ENCODE data around the gene FBXO33. TPM values are rescaled to one million over a fixed set of nuclear protein-coding genes. Genes with fewer than 3 reads are reported as not detected.

Gene FBXO33, protein sequence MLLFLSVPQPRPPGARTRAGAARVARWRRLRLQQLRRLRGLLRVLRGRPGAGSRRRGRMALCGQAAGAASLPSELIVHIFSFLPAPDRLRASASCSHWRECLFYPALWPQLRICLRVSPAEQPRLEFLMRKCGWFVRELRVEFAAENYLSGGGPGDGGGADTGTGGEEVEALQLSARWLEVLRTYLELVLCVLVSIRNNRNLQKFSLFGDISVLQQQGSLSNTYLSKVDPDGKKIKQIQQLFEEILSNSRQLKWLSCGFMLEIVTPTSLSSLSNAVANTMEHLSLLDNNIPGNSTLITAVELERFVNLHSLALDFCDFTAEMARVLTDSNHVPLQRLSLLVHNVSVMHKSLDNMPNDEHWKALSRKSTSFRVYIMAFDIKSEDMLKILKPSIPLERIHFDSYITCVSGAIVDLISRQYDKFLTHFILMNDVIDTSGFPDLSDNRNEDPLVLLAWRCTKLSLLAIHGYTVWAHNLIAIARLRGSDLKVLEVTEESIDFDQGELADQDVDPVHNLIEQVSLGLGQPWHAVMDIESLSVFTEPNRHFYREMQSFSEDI
- 16.7 TPM for total RNA-seq (2013)
- polyA plus RNA-seq: 10 to 100 TPM in 2 of 3 donors, 1 to 10 TPM in 1; 9.0 to 14.8 (median 14.1) TPM
- 23.9 and 28.4 TPM in 2 replicates for polyA minus RNA-seq
- total RNA-seq: 27.5 to 126 (median 83.4) reads per million in 11 experiments

DNA sequence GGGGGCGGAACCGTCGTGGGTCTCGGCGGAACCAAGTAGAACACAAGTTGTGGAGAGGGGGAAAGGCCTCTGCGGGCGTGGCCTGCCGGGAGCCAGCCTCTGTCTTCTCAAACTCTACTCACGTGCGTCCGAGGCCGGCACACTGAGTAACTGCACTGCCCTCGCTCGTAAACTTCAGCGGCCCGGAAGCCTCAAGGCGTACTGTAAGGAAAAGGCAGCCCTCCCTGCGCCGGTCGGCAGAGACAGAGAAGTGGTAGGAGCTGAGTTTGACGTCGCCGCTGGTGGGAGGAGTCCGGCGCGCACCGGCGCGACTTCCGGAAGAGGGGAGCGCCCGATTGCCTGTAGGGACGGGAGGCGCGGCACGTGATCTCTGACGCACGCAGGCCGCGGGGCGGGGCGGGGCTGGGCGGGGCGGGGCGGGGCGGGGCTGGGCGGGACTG is at the start of gene FBXO33:
Gene FBXO33, minus strand, starts transcription at position 255 of the 440 bp plus-strand sequence. CDS start 271 bp downstream, outside the sequence.
- Histone ChIP-seq H4K20me1 (ENCODE audit: insufficient read depth, low read length) (peaks cover 45% of the 10 kb centered on the region), H3K4me2 (replicated peaks; ENCODE audit: extremely low read depth, low read length, poor library complexity, severe bottlenecking) (peak within 1 kb of the TSS; percentile 97), H3K27me3 (ENCODE audit: control insufficient read depth in 2 of 2, insufficient read depth in 2 of 2, low read length in 2 of 2) (no peaks in the 10 kb centered on the region), H3K27ac (ENCODE audit: low read depth in 1 of 2, low read length in 2 of 2) (peak within 1 kb of the TSS; percentile 96 to 100), H3K4me3 (replicated peaks in 1 of 3; ENCODE audit: low read depth in 2 of 3, low read length in 3 of 3) (peak within 1 kb of the TSS; percentile 88 to 98 (median 96)), H3K79me2 (ENCODE audit: insufficient read depth, low read length) (peaks cover 46% of the 10 kb centered on the region), H3K9ac (ENCODE audit: insufficient read depth, low read length, poor library complexity, severe bottlenecking) (peak within 1 kb of the TSS; percentile 96), H2AFZ (ENCODE audit: insufficient read depth, low read depth, low read length, poor library complexity, severe bottlenecking) (peak within 1 kb of the TSS; percentile 90), H3K36me3 (replicated peaks in 1 of 2; ENCODE audit: control insufficient read depth in 1 of 2, insufficient read depth in 2 of 2, low read length in 2 of 2) (no peaks in the 10 kb centered on the region), H3K9me3 (replicated peaks in 1 of 2; ENCODE audit: control insufficient read depth in 1 of 2, insufficient read depth in 1 of 2, low read length in 2 of 2) (no peaks in the 10 kb centered on the region), H3K4me1 (ENCODE audit: control insufficient read depth in 1 of 2, insufficient read depth in 2 of 2, low read length in 2 of 2) (peaks cover 27 to 36% of the 10 kb centered on the region in 2 donors)
- peaks cover 0 to 2% of the 10 kb centered on the region in 2 donors for H3K36me3 Mint-ChIP-seq
- peak within 1 kb of the TSS; percentile 100 for H3K27ac Mint-ChIP-seq
- peak within 1 kb of the TSS; percentile 98 to 99 for H3K4me3 Mint-ChIP-seq
- no peaks in the 10 kb centered on the region for H3K9me3 Mint-ChIP-seq
- peak; percentile 92 to 98 (median 97) for DNase-seq
- intact Hi-C loops (cut with micrococcal nuclease): loop anchor here (5.0 to 10.0 kb wide), 3 partner anchors 255 to 327 kb away; partner anchors contain the start of genes SEC23A (in 2 of the 2), PNN (in 1 of the 2) and TRAPPC6B (in 1 of the 2)
- peaks cover 45% of the 10 kb centered on the region for H3K4me1 Mint-ChIP-seq
- peaks cover 0 to 1% (median 0%) of the 10 kb centered on the region in 3 donors for H3K27me3 Mint-ChIP-seq (ENCODE audit: low read depth in 3 of 3)
- under 1% methylated on average over 28 of the region's 47 CpGs for WGBS (ENCODE audit: insufficient coverage)
- TF ChIP-seq, protein P1, sequence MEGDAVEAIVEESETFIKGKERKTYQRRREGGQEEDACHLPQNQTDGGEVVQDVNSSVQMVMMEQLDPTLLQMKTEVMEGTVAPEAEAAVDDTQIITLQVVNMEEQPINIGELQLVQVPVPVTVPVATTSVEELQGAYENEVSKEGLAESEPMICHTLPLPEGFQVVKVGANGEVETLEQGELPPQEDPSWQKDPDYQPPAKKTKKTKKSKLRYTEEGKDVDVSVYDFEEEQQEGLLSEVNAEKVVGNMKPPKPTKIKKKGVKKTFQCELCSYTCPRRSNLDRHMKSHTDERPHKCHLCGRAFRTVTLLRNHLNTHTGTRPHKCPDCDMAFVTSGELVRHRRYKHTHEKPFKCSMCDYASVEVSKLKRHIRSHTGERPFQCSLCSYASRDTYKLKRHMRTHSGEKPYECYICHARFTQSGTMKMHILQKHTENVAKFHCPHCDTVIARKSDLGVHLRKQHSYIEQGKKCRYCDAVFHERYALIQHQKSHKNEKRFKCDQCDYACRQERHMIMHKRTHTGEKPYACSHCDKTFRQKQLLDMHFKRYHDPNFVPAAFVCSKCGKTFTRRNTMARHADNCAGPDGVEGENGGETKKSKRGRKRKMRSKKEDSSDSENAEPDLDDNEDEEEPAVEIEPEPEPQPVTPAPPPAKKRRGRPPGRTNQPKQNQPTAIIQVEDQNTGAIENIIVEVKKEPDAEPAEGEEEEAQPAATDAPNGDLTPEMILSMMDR (IDR thresholded peaks at IDR 0.05): no peak

DNA sequence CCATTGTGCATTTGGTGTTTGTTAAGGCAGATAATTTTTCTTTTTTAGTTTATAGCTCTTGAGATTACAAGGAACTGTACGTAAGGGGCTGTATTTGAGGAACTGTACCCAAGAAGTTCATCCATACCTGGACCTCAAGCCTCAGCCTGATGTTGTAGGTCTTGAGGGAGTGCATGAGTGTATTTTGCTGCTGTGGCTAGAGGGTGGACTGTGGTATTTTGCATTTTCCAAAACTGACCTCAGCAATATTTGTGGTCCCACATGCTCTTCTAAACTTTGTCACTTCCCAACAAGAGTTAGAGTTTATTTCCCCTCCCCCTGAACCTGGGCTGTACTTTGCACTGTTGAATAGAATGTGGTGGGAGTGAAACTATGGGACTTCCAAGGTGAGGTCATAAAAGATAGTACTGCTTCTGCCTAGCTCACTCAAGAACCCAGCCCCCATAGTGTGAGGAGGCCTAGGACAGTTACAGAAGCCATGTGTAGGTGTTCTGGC is 42.2 kb upstream of the FBXO33 start:
- Histone ChIP-seq H3K36me3 (replicated peaks in 1 of 2; ENCODE audit: control insufficient read depth in 1 of 2, insufficient read depth in 2 of 2, low read length in 2 of 2) (no peaks in the 10 kb centered on the region), H3K79me2 (ENCODE audit: insufficient read depth, low read length) (no peaks in the 10 kb centered on the region), H3K27ac (ENCODE audit: low read depth in 1 of 2, low read length in 2 of 2) (no peak overlapping the region), H3K4me1 (ENCODE audit: control insufficient read depth in 1 of 2, insufficient read depth in 2 of 2, low read length in 2 of 2) (peaks cover 13 to 20% of the 10 kb centered on the region in 2 donors), H3K4me2 (replicated peaks; ENCODE audit: extremely low read depth, low read length, poor library complexity, severe bottlenecking) (no peak overlapping the region), H3K27me3 (ENCODE audit: control insufficient read depth in 2 of 2, insufficient read depth in 2 of 2, low read length in 2 of 2) (no peaks in the 10 kb centered on the region), H3K9ac (ENCODE audit: insufficient read depth, low read length, poor library complexity, severe bottlenecking) (no peak overlapping the region), H2AFZ (ENCODE audit: insufficient read depth, low read depth, low read length, poor library complexity, severe bottlenecking) (no peak overlapping the region), H3K9me3 (replicated peaks in 1 of 2; ENCODE audit: control insufficient read depth in 1 of 2, insufficient read depth in 1 of 2, low read length in 2 of 2) (no peaks in the 10 kb centered on the region), H3K4me3 (replicated peaks in 1 of 3; ENCODE audit: low read depth in 2 of 3, low read length in 3 of 3) (no peak overlapping the region), H4K20me1 (ENCODE audit: insufficient read depth, low read length) (no peaks in the 10 kb centered on the region)
- Mint-ChIP-seq H3K36me3 (peaks cover 0 to 5% of the 10 kb centered on the region in 2 donors), H3K27ac (no peak overlapping the region), H3K27me3 (ENCODE audit: low read depth in 3 of 3) (peaks cover 2 to 5% (median 3%) of the 10 kb centered on the region in 3 donors), H3K4me3 (no peak overlapping the region), H3K9me3 (peaks cover 2 to 16% (median 12%) of the 10 kb centered on the region in 7 donors), H3K4me1 (peaks cover 25% of the 10 kb centered on the region)
- TF ChIP-seq, protein P1 (IDR thresholded peaks at IDR 0.05): no peak
- WGBS (ENCODE audit: insufficient coverage): 83% methylated on average over 1 of the region's 1 CpG
- no peak for DNase-seq
- intact Hi-C loops (cut with micrococcal nuclease): no loop called here
